GM18907 (cell line): ENCODE results near the gene TIA1.
"Not testable (repeated sequence)": the region's sequence is repeated elsewhere in the genome, so short reads cannot be mapped to it uniquely, and the experiment has no call there.

Experiments used
- ATAC-seq: cut with Tn5 transposase; IDR thresholded peaks from one replicate; pipeline ENCODE4 v1.9.1; 2021; ENCODE audit warnings: mild to moderate bottlenecking, moderate library complexity; ENCODE audit not compliant: unreplicated experiment

Gene TIA1

DNA sequence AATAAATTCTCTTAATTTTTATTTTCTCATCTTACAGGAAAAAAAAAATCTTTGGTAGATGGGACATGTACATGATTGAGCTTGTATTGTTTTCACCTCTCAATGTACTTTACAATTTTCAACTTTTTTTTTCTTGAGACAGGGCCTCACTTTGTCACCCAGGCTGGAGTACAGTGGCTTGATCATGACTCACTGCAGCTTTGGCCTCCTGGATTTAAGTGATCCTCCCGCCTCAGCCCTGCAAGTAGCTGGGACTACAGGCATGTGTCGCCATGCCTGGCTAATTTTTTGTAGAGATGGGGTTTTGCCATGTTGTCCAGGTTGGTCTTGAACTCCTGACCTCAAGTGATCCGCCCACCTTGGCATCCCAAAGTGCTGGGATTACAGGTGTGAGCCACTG, 25.1 kb downstream of the TIA1 start:
- ATAC-seq: not testable (repeated sequence)

DNA sequence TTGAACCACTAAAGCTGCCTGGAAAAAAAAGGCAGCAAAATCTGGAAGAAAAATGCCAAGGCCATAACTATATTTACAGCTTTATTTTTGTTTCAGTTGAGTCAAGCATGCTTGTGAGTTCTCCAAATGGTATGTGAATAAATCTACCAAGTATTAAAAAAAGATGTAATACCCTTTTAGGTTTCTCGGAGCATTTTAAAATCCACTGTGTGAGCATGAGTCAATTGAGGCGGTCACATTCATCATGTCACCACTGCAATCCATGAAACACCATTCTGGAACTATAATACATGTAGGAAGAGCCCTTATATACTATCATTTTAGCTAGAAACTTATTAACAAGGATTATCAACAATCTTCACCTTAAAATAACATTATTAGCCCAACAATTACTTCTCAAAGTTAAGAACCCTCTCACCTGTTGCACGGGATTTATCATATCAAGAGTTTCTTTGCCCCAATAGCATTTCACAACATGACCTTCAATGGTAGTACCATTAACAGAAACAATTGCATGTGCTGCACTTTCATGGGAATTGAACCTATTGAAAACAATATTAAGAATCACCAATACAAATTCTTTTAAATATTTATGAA, 33.4 kb downstream of the TIA1 start:
- no peak for ATAC-seq

DNA sequence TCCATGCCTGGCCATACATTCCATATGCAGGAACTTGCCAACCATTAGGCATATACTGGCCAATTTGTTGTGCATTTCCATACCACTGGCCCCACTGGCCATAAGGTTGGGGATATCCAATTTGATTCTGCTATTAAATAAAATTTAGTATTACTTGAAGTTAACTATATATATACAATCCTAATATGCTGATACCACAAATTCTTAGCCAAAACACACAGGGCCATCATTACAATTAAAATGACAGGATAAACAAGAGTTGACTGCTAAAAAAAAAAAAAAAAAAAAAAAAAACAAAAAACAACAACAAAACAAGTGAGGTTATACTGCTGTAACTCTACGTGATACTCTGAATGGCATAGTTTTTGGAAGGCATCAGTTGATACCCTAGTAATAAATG, 34.1 kb downstream of the TIA1 start:
- no peak for ATAC-seq

DNA sequence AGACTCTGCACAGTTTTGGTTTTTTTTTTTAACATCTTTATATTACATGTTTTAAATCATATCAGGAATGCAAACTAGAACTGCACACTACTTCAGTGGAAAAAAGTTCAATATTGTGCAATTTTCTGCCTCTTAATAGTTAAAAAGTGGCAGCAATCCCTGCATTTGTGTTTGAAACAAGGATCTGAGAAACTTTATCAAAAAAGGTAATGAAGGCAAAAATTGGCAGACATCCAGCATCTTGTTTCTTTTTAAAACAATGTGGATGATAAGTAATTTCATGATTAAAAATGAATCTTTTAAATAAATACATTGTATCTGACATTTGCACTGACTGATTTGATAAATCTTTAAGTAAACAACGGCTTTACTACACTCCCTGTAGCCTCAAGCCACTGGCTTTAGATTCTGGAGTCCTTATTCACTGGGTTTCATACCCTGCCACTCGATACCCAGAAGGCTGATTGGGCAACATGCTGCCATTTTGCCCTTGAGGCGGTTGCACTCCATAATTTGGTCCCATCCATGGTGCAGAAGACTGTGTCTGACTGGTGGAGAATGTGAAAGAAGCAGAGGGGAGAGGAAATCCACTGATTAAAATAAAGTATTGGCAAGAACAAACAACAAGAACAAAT, 36.0 kb downstream of the TIA1 start:
- no peak for ATAC-seq

DNA sequence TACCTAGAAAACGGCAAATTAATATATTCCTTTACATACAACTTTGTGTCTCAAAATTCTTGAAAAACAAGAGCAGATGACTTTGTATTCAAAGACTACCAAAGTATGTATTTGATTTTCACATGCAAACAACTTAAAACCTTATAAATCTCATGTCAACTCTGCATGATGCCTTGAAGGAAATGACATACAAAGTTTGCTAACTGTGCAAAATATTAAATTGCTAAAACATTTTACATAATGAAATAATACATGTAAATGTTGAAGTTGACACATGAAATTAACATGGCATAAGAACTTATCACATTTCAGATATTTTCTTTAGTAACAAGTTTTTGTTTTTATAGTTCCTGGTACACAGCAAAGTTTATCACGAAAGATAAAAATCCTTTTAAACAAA, 36.8 kb downstream of the TIA1 start:
- ATAC-seq: no peak

DNA sequence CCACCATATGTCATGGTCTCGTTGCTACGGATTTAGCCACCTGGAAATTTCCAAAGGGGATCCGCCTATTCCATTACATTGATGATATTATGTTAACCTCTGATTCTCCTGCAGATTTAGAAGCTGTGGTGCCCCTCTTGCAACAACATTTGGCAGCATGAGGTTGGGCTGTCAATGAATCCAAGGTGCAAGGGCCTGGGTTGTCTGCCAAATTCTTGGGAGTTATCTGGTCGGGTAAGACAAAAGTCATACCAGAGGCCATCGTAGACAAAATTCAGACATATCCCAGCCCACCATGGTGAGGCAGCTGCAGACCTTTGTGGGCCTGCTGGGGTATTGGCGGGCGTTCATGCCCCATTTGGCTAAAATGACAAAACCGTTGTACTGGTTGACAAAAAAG, 44.0 kb downstream of the TIA1 start:
- no peak for ATAC-seq

DNA sequence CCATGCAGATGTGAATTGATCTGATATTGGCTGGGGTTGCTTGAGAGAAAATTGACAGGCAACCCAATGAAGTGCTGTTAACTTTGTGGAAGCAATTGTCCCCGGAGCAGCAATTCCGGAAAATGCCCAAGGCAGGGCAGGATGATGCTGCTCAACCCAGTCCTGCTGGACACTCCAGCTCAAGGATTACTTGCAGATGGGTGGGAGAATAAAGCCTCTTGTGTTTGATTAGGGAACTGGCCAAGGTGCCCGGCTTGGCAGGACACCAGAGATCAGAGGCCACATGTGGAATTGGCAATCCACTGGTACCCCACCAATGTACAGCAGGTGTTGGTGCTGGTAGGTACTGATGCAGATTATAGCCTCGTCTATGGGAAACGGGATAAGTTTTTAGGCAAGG, 45.3 kb downstream of the TIA1 start:
- no peak for ATAC-seq

DNA sequence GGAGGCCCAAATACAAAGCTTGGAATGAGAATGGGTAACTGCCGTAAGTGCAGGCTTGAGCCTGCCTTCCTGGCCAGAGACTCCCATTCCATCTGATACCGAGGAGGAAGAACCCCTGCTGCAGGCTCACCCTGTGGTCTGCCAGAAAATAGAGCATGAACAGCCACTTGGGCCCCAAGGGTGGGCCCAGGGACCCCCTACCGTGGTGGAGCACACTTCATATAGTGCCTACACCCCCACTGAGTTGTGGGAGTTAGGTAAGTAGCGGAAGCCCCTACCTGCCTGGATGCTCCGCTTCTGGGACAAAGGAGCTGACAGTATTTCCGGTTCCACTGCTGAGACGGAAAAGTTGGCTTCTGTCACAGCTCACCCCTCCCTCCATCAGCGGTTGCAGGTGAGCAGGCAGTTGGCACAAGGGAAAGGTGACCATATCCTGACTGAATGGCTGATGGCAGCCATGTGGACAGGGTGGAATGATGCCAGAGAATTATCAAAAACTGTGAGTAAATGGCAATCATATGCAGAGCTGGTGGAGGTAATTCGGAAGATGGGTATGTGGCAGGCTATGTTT, 46.1 kb downstream of the TIA1 start:
- ATAC-seq: no peak

DNA sequence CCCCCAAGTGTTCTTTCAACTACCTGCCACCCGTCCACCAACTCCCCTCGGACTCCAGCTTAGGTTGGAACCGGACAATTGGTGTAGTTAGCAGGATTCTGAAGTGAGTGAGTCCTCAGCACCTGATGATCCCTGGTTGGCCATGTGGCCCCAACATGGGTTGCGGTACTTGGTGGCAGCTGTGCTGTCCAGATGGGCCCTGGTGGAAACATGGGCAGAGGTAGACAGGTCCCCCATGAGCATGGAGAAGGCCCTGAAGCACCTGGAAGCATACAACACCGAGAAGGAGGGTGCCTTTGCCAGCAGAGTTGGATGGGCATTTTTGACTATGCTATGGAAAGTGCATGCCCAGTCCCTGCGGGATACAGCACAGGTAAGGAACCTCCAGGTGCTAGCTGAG, 46.6 kb downstream of the TIA1 start:
- no peak for ATAC-seq

DNA sequence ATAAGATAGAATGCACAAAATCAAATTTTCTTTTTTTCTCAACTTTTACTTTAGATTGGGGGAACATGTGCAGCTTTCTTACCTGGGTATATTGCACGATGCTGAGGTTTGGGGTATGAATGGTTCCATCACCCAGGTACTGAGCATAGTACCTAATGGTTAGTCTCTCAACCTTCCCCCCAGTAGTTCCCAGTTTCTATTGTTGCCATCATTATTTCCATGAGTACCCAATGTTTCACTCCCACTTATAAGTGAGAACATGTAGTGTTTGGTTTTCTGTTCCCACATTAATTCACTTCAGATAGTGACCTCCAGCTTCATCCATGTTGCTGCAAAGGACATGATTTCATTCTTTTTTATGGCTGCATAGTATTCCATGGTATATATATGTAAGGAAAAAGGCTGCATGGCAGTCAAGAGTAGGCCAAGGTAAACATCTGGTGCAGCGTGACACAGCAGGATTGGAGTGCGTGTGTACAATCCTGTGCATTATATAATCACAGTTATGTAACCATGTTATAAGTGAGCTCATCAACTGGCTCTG, 47.1 kb downstream of the TIA1 start:
- no peak for ATAC-seq

DNA sequence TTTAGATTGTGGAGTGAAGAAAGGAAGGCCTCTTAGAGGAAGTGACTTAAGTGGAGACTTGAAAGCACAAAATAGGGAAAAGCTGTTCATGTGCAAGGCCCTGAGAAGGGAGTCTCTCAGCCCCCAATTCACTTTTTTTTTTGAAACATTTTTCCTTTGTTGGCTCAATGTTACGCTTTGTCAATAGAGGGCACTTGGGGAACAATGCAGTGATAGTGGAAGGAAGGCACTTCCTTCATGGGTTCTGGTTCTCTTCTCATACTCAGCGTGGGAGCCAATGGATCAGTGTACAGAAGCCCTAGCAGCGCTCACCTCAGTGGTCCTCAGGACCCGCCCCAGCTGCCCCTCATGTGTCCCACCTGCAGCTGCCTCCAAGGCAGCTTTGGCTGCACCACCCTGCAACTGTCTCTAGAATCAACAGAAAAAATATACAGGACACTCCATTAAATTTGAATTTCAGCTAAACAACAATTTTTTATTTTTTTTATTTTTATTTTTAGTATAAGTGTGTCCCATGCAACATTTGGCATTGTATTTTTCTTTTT, 49.0 kb downstream of the TIA1 start:
- no peak for ATAC-seq

DNA sequence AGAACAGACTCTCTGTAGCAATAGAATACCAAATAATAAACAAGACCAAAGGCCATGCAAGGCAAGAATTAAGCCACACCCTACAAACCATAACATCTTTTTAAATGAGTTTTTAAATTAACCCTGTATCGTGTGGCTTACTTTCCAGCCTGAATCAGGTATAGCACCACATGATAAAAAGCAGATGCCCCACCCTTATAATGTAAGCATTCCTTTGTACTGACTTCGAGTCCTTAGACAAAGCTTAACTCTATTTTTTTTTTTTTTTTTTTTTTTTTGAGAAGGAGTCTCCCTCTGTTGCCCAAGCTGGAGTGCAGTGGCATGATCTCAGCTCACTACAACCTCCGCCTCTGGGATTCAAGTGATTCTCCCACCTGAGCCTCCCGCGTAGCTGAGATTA, 55.9 kb downstream of the TIA1 start:
- no peak for ATAC-seq

DNA sequence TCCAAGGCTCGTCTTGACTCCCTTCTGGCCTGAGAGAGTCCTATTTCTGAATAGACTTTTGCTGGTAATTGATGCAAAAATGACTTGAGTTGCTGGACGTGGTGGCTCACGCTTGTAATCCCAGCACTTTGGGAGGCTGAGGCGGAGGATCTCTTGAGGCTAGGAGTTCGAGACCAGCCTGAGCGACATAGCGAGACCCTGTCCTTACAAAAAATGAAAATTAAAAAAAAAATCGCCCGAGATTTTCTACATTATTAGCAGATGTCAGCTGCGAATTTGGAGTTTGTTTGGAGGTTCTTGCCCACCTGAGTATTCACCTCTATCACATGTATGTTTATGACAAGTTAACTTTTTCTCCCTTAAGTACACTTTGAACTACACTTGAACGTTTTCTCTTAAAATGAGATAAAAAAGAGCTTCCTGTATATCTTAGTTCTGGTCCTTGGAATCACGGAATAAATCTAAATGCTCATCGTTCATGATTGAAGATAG, 57.1 kb downstream of the TIA1 start:
- ATAC-seq: no peak

DNA sequence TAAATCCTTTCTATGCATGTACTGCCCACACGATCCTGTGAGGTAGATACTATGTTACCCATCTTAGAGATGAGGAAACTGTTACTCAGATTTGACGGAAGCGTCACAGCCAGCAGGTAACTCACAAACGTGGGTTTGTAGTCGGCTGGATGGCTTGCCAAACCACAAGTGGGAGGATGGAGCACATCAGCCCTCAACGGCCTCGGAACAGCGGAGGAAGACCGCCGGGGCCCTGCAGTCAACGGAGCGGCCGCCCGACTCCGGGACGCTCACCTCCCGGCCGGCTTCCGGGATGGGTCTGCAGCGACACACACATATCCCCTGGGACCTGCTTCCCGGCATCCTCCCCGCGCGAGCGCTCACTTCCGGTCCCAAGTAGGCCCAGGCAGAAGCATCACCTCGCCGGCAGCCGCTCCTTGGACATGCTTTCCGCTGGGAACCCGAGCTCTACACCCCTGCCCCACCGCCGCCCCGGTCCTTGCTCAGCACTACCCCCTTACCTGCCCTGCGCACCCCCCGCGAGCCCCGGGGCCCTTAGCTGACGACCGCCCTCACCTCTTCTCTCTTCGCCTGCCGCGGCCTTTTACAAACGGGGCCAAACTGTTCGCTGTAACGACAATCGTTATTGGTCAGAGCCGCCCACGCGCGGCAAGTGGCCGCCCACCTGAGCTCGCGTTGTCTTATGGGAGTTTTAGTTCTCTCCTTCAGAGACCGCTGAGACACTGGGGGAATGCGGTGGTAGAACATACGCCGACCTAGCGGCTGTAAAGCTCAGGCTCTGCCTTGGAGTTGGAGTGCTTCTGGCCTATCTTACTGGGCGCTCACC, 57.8 kb downstream of the TIA1 start, which contains the start of gene C2orf42:
TSS of gene C2orf42 (minus strand) at position 602 of the 826 bp plus-strand sequence. CDS start 9,034 bp downstream, outside the sequence.
- ATAC-seq: peak; percentile 90

DNA sequence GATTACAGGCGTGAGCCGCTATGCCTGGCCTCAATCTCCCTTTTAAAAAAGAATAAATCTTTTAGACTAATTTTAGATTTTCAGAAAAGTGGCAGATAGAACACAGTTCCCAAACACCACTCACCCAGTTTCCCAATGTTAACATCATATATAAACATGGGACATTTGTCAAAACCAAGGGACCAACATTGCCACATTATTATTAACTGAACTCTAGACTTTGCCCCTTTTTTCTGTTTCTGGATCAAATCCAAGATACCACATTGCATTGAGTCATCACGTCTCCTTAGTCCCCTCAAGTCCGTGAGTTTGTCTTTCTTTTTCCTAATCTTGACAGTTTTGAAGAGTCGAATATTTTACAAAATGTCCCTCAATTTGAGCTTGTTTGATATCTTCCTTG, 60.0 kb downstream of the TIA1 start:
- ATAC-seq: no peak

DNA sequence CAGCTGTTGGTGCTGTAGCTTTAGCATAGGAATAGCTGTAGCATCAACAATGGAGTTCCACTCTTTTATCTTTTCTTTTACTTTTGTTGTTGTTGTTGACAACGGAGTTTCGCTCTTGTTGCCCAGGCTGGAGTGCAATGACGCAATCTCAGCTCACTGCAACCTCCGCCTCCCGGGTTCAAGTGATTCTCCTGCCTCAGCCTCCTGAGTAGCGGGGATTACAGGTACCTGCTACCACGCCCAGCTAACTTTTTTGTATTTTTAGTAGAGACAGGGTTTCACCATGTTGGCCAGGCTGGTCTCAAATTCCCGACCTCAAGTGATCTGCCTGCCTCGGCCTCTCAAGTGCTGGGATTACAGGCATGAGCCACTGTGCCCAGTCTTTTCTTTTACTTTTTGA, 61.3 kb downstream of the TIA1 start:
- not testable (repeated sequence) for ATAC-seq

DNA sequence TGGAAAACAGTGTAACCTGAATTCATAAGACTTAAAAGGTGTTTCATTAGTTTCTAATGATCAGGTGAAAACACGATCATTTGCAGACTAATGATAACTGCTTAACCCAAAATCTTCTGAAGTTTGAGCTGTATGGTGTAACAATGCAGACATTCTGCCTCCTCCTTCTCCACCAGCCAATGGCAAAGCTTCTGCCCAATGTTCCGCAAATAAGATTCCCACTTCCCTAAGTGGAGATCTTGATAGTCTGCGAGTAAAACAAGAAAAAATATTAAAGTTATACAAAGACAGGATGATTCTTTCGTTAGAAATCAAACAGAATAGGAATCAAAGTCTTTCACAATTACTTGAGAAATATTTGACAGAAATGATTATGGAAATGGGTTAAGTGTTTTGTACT, 65.7 kb downstream of the TIA1 start:
- ATAC-seq: no peak

DNA sequence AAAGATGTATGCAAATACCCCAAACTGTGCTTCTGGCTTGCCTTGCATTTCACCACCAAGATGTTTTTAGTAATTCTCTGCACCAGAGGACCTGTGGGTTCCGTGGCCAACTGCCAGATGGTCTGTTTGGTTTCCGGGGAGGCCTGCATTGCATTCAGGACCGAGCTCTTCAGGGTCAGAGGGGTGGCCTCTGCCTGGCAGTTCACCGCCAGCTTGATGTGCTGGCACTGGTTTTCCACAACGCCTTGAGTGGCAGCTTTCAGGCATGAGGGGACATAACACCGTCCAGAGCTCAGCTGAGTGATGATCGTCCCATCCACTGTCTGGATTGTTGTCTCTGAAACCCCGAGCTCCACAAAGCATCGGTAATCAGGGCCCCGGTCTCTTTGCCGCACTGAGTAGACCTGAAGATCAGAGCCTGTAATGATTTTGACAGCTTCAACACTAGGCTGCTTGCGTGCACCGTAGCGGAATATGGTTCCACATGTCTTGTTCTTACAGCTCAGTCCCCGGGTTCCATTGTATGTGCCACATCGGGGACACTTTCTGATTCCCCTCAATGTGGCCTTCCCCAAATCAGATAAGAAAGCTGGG, 67.0 kb downstream of the TIA1 start:
- ATAC-seq: peak; percentile 84

DNA sequence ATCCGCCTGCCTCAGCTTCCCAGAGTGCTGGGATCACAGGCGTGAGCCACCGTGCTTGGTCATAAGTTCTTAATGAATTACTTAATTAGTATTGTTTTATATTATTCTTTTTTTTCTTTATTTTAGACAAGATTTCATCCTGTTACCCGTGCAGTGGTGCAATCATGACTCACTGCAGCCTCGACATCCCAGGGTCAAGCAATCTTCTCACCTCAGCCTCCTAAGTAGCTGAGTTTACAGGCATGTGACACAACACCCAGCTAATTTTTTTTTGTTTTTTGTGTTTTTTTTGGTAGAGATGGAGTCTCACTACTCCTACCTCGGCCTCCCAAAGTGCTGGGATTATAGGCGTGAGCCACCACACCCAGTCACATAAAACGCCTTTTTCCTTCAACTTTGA, 74.9 kb downstream of the TIA1 start:
- no peak for ATAC-seq

DNA sequence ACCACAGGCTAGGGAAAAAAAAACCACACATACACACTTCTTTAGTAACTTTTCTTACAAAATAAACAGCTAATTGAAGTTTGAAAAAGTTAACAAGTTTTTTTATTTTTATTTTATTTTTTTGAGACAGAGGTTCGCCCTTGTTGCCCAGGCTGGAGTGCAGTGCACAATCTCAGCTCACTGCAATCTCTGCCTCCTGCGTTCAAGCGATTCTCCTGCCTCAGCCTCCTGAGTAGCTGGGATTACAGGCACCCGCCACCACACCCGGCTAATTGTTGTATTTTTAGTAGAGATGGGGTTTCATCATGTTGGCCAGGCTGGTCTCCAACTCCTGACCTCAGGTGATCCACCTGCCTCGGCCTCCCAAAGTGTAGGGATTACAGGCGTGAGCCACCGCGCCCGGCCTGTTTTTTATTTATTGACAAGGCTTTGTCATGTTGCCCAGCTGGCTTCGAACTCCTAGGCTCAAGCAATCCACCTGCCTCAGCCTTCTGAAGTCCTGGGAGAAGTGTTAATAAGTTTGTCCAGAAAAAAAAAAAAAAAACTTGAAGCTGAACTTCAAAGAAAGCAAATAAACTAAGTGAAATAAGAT, 78.7 kb downstream of the TIA1 start:
- not testable (repeated sequence) for ATAC-seq
